Adrenal gland (tissue), 12 donors: ENCODE measurements around the gene TES. TPM values are rescaled to one million over a fixed set of nuclear protein-coding genes. Genes with fewer than 3 reads are reported as not detected.

Experiments used
- DNase-seq, 7 donors: peaks; one replicate each; pipeline ENCODE4 v3.0.0-alpha.2; 2019 to 2020
- H3K27ac ChIP-seq, 5 donors: fragments of 200-600 bp; sonication (generic) in 4 of 5; 1 replicate in 3 of 5; 2 replicates in 2 of 5; pipeline versions ENCODE4 v1.5.1 to v1.8.0; 2016 to 2020; ENCODE audit warnings: mild to moderate bottlenecking in 1 of 5
- H3K27me3 ChIP-seq: fragments of 200-600 bp; 2 replicates; pipeline ENCODE4 v1.8.0; 2021
- H3K36me3 ChIP-seq, 2 donors: fragments of 200-600 bp; replicated peaks in 1 of 2; 1 replicate in 1 of 2; 2 replicates in 1 of 2; pipeline versions ENCODE4 v1.5.1 to v1.8.0; 2018 to 2022
- H3K4me1 ChIP-seq, 2 donors: fragments of 200-600 bp; replicated peaks in 1 of 2; 1 replicate in 1 of 2; 2 replicates in 1 of 2; pipeline versions ENCODE4 v1.5.1 to v1.8.0; 2018 to 2021
- H3K4me3 ChIP-seq, 4 donors: fragments of 200-600 bp; sonication (generic) in 3 of 4; one replicate each; pipeline ENCODE4 v1.5.1; 2016 to 2018
- H3K9me3 ChIP-seq, 3 donors: fragments of 200-600 bp; sonication (generic) in 1 of 3; replicated peaks in 1 of 3; 1 replicate in 2 of 3; 2 replicates in 1 of 3; pipeline versions ENCODE4 v1.5.1 to v1.8.0; 2016 to 2021
- POLR2A ChIP-seq, 2 donors: fragments of 450-650 bp; IDR thresholded peaks; one replicate each; pipeline ENCODE4 v1.6.1; 2017; ENCODE audit warnings: antibody characterized with exemption in 2 of 2, mild to moderate bottlenecking in 2 of 2, moderate library complexity in 1 of 2
- WGBS, 4 donors: extraction: QIAGEN DNeasy Blood & Tissue Kit in 2 of 4; methylation state at CpG; one replicate each; pipeline versions ENCODE4 v1.1.5 to v1.1.7; 2013 to 2017; 5-methylcytosine and 5-hydroxymethylcytosine counted together
- intact Hi-C, 2 donors: fragments of 100-400 bp; cut with DNase I; formaldehyde crosslinking; loops; one replicate each; pipeline versions ENCODE4 v1.14.1 to v1.15.0; 2022 to 2023
- polyA plus RNA-seq, 3 donors: library from polyadenylated mRNA; stranded (reverse); fragments of 200-250 nt in 2 of 3; fragments of 350-450 nt in 1 of 3; fragmentation: Illumina TruSeq in 1 of 3; extraction: RNeasy Lipid Tissue Mini Kit (QIAGEN cat#74804) in 1 of 3; gene quantifications; one replicate each; pipeline ENCODE4 v1.2.3, GENCODE V29; 2013 to 2014
- total RNA-seq, 9 donors: library from RNA; depleted of rRNA in 4 of 9; stranded (reverse); fragments of >200 nt in 4 of 9; fragments of 120-200 nt in 1 of 9; fragmentation: NEBNext Ultra II Directional in 1 of 9; extraction: Animal tissue kit (Norgen Biotek cat#: 25700) in 1 of 9; gene quantifications; one replicate each; pipeline versions ENCODE4 v1.1.0 to v1.2.4, GENCODE V29; 2013 to 2023
- TF ChIP-seq, protein P1 (sequence below), 6 experiments: fragments of 450-650 bp in 4 of 6; fragments of 200-600 bp in 2 of 6; sonication (generic) in 1 of 6; IDR thresholded peaks; 1 replicate in 5 of 6; 2 replicates in 1 of 6; pipeline versions ENCODE4 v1.5.1 to v1.8.0; 2016 to 2021; ENCODE audit warnings: antibody characterized with exemption in 6 of 6, mild to moderate bottlenecking in 2 of 6, moderate library complexity in 1 of 6
- donor health status: healthy with polysubstance abuse.
- donor health status: Bipolar disorder and iron deficiency.
- donor health status: DM: yes; HTN: yes; CAD: no.
- donor health status: DM: no; HTN: no; CAD: no.
- donor health status: DM: no; HTN: no; CAD: no.
- donor health status: DM: yes; HTN: yes; CAD: no.

The TES gene
- total and polyA plus RNA-seq, 12 donors, result 3.9 to 21.8 (median 12.5) TPM

DNA sequence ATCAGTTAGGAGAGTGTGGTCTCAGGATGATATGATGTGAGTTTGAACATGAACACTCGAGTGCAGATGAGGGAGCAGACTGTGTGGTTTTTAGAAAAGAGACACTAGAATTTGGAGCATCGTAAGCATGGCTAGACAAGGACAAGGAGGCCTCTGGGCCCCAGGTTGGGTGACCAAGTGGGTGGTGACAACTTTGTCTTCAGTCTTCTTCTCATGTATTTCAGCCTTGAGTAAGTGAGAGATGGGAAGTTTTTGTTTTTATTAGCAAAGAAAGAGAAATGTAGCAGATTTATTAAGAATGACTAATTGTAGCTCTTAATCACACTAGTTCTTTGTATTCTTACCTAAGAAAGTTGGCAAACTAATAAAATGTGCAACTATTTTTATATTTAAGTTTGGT lies 16.3 kb downstream of the TES start:
- intact Hi-C loops, result no loop called here
- Histone ChIP-seq H3K4me3 (no peak overlapping the region), H3K36me3 (no peaks in the 10 kb centered on the region), H3K4me1 (peaks cover 0 to 15% of the 10 kb centered on the region in 2 donors), H3K9me3 (no peaks in the 10 kb centered on the region), H3K27me3 (no peaks in the 10 kb centered on the region), H3K27ac (no peak overlapping the region)
- TF ChIP-seq POLR2A (IDR thresholded peaks at IDR 0.05), result no peak
- TF ChIP-seq, protein P1, sequence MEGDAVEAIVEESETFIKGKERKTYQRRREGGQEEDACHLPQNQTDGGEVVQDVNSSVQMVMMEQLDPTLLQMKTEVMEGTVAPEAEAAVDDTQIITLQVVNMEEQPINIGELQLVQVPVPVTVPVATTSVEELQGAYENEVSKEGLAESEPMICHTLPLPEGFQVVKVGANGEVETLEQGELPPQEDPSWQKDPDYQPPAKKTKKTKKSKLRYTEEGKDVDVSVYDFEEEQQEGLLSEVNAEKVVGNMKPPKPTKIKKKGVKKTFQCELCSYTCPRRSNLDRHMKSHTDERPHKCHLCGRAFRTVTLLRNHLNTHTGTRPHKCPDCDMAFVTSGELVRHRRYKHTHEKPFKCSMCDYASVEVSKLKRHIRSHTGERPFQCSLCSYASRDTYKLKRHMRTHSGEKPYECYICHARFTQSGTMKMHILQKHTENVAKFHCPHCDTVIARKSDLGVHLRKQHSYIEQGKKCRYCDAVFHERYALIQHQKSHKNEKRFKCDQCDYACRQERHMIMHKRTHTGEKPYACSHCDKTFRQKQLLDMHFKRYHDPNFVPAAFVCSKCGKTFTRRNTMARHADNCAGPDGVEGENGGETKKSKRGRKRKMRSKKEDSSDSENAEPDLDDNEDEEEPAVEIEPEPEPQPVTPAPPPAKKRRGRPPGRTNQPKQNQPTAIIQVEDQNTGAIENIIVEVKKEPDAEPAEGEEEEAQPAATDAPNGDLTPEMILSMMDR (IDR thresholded peaks at IDR 0.05), result no peak
- 77 to 85% (median 84%) methylated on average over 2 of the region's 2 CpGs for WGBS, 4 donors
- DNase-seq, result no peak

DNA sequence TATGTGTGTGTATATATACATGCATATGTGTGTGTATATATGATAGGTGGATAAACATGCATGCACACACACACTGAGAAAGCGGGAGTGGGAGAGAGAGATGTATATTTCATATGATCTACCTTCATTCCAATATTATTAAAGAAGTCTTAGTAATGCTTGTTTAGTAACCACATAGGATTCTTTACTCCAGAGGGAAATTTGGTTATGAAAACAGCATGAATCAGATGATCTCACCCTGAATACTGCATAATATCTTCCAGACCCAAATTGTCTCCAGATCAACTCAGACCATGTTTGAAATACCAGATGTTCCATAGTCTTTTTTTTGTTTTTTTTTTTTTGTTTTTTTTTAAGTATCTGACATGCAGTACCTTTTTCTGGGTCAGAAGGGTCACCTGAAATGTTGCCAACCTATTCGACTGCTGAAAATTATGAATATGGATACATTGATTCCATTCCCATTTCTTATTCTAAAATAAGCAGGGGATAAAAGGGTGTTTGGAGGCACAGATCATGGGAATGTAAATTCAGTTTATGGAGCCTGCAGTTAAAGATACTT lies 17.4 kb downstream of the TES start:
- DNase-seq, result no peak
- Histone ChIP-seq H3K27ac (no peak overlapping the region), H3K27me3 (no peaks in the 10 kb centered on the region), H3K36me3 (no peaks in the 10 kb centered on the region), H3K4me3 (no peak overlapping the region), H3K4me1 (peaks cover 0 to 23% of the 10 kb centered on the region in 2 donors), H3K9me3 (no peaks in the 10 kb centered on the region)
- 68 to 90% (median 82%) methylated on average over 2 of the region's 2 CpGs for WGBS, 4 donors
- intact Hi-C loops, result no loop called here
- TF ChIP-seq POLR2A (IDR thresholded peaks at IDR 0.05), result no peak

GRCh38 chr7:116228241-116228640 lies 17.9 kb downstream of the TES start:
- no peaks in the 10 kb centered on the region for H3K36me3 ChIP-seq
- H3K4me1 ChIP-seq, result peaks cover 0 to 23% of the 10 kb centered on the region in 2 donors
- no peak overlapping the region for H3K4me3 ChIP-seq
- DNase-seq, result no peak
- no peak for TF ChIP-seq POLR2A (IDR thresholded peaks at IDR 0.05)
- TF ChIP-seq, protein P1 (IDR thresholded peaks at IDR 0.05), result no peak
- H3K27me3 ChIP-seq, result no peaks in the 10 kb centered on the region
- WGBS, 4 donors, result 66 to 75% (median 72%) methylated on average over 5 of the region's 5 CpGs
- intact Hi-C loops, result no loop called here
- H3K27ac ChIP-seq, result no peak overlapping the region
- H3K9me3 ChIP-seq, result no peaks in the 10 kb centered on the region

DNA sequence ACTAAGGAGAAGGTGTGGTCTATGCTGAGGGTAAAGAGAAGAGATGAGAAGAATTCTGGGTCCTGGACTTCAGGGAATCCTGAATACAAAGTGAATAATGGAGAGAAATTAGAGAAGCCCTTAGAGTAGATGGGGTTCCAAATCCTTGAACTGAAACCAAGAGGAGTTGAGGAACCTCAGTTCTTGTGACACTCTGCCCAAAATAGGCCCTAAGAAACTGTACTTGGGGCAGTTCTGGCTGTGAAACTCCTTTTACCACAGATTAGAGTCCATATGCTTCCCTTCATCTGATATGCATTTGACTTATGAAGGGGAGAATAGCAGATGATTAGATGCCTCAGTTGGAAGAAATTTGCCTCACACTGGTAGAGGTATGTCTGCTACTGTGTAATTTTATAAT lies 19.0 kb downstream of the TES start:
- no peaks in the 10 kb centered on the region for H3K9me3 ChIP-seq
- H3K4me3 ChIP-seq, result no peak overlapping the region
- intact Hi-C loops, result no loop called here
- no peak for DNase-seq
- no peak for TF ChIP-seq POLR2A (IDR thresholded peaks at IDR 0.05)
- TF ChIP-seq, protein P1 (IDR thresholded peaks at IDR 0.05), result no peak
- H3K27me3 ChIP-seq, result no peaks in the 10 kb centered on the region
- H3K36me3 ChIP-seq, result no peaks in the 10 kb centered on the region
- peaks cover 0 to 23% of the 10 kb centered on the region in 2 donors for H3K4me1 ChIP-seq
- H3K27ac ChIP-seq, result no peak overlapping the region
